PFSK-1 (cell line): ENCODE results near the gene SGIP1.

Source experiments
- FOXP2 ChIP-seq: optimal IDR thresholded peaks from 2 replicates; pipeline ENCODE3; 2011; ENCODE audit warnings: borderline replicate concordance, control low read depth, inconsistent platforms; ENCODE audit not compliant: insufficient read depth; ENCODE audit errors: extremely low read length, extremely low read depth
- POLR2AphosphoS5 ChIP-seq: IDR thresholded peaks from 2 replicates; pipeline ENCODE4 v1.6.1; 2012; ENCODE audit warnings: low read depth, mild to moderate bottlenecking, control low read depth, low read length, moderate library complexity
- SIN3A ChIP-seq: IDR thresholded peaks from 2 replicates; pipeline ENCODE4 v1.6.1; 2012; ENCODE audit warnings: mild to moderate bottlenecking, low read length, moderate library complexity, borderline replicate concordance; ENCODE audit not compliant: insufficient read depth
- TAF1 ChIP-seq: IDR thresholded peaks from 2 replicates; pipeline ENCODE4 v1.6.1; 2012; ENCODE audit warnings: low read length, control low read depth, borderline replicate concordance; ENCODE audit not compliant: insufficient read depth
- TF ChIP-seq, protein P1 (sequence below), 2 experiments: IDR thresholded peaks; 2 replicates each; pipeline versions ENCODE4 v1.6.1 to v1.8.0; 2011 to 2012; ENCODE audit warnings: low read depth in 2 of 2, low read length in 2 of 2, control low read depth in 1 of 2, inconsistent platforms in 1 of 2, mild to moderate bottlenecking in 1 of 2, moderate library complexity in 1 of 2; ENCODE audit not compliant: insufficient read depth in 1 of 2

The SGIP1 gene

DNA sequence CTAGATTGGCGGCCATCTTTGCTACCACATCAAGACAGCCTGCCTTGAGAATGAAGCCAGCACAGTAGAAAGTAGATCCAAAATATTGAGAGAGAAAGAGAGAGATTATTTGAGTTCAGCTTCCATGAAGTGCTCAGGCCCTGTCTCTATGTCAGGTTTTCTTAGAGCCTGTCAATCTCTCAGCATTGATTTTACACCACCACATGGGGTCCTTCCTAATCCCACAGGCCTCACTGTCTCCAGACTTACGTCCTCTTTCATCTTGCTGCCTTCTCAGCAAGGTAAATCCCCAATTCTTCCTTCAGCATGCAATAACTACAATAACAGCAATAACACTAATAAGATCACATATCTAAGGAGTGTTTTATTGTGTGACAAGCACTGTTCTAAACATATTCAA, 239.3 kb downstream of the SGIP1 start:
- no peak for TF ChIP-seq POLR2AphosphoS5
- TF ChIP-seq, protein P1, sequence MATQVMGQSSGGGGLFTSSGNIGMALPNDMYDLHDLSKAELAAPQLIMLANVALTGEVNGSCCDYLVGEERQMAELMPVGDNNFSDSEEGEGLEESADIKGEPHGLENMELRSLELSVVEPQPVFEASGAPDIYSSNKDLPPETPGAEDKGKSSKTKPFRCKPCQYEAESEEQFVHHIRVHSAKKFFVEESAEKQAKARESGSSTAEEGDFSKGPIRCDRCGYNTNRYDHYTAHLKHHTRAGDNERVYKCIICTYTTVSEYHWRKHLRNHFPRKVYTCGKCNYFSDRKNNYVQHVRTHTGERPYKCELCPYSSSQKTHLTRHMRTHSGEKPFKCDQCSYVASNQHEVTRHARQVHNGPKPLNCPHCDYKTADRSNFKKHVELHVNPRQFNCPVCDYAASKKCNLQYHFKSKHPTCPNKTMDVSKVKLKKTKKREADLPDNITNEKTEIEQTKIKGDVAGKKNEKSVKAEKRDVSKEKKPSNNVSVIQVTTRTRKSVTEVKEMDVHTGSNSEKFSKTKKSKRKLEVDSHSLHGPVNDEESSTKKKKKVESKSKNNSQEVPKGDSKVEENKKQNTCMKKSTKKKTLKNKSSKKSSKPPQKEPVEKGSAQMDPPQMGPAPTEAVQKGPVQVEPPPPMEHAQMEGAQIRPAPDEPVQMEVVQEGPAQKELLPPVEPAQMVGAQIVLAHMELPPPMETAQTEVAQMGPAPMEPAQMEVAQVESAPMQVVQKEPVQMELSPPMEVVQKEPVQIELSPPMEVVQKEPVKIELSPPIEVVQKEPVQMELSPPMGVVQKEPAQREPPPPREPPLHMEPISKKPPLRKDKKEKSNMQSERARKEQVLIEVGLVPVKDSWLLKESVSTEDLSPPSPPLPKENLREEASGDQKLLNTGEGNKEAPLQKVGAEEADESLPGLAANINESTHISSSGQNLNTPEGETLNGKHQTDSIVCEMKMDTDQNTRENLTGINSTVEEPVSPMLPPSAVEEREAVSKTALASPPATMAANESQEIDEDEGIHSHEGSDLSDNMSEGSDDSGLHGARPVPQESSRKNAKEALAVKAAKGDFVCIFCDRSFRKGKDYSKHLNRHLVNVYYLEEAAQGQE (IDR thresholded peaks at IDR 0.05; ENCODE audit: insufficient read depth in 1 of 2, low read depth in 2 of 2, low read length in 2 of 2) = no peak
- TF ChIP-seq FOXP2 = no peak
- no peak for TF ChIP-seq SIN3A
- no peak for TF ChIP-seq TAF1

DNA sequence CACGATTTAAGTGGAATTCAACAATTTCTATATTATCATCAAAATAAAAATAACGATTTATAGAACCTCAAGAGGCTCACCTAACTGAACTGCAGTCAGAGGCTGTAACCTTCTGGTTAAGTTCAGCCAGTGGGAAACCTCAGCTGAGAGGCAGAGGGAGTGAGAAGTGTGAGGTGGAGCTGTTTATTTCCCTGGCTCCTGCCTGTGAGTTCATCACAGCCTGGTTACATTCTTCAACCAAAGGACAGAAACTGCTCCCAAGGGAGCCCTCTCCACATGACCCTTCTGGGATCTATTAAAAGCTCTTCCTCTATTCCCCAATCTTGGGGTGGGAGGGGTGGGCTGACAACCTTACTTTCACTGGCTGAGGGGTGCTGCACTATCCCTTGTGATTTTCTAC, 240.5 kb downstream of the SGIP1 start:
- TF ChIP-seq POLR2AphosphoS5 (no peak), FOXP2 (no peak), SIN3A (no peak), TAF1 (no peak)
- TF ChIP-seq, protein P1 (IDR thresholded peaks at IDR 0.05; ENCODE audit: insufficient read depth in 1 of 2, low read depth in 2 of 2, low read length in 2 of 2) = no peak

DNA sequence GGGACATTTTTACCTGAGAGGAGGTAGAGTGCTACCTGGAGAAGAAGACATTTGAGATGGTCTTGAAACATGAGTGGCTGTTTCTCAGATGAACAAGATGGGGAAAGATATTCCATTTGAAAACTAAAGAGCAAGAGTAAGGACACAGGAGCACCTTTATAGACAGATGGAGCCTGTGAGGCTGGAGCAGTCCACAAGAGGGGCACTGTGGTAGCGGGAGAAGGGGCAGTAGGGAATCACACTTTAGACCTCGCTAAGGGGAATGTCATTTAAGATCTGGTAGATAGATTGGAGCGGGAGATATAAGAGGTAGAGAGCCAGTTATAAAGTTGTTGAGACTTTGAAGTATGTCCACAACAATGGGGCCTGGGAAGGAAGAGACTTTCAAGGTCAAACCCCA, 241.7 kb downstream of the SGIP1 start:
- TF ChIP-seq POLR2AphosphoS5 = no peak
- TF ChIP-seq SIN3A = no peak
- TF ChIP-seq TAF1 = no peak
- no peak for TF ChIP-seq FOXP2

DNA sequence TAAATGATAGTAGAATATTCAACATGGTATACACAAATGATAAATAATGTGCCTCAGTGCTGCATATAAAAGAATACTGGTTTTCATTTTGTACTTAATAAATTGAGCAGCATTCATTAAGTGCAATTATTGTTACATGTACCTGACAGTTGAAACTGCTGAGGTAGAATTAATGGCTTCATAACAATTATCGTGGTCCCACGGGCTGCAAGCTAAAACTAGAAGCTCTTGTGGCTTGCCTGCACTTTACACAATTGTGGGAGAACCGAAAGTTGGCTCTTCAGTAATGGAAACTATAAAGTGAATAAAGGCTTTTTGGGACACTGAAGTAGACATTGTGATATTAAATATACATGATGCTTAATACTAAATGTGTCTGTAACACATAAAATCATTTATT, 243.9 kb downstream of the SGIP1 start:
- TF ChIP-seq FOXP2 (no peak), SIN3A (no peak), TAF1 (no peak), POLR2AphosphoS5 (no peak)
- TF ChIP-seq, protein P1 (IDR thresholded peaks at IDR 0.05; ENCODE audit: insufficient read depth in 1 of 2, low read depth in 2 of 2, low read length in 2 of 2) = no peak

DNA sequence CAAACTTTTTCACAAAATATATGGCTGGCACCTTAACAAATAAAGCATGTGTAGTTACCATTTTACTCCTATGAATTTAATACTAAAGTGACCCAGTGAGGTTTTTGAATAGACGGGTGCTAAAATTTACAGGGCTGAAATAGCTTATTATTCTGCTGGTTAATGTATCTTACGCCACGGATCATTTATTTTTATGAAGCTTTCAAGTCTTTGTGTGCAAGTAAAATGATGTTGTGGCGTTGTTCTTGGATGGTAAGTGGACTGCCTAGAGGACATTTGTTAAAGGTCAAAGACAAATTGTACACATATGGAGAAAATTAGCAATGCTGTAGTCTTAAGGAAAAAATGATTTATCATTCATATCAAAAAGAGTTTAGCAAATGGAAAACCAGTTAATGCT, 244.3 kb downstream of the SGIP1 start:
- TF ChIP-seq, protein P1 (IDR thresholded peaks at IDR 0.05; ENCODE audit: insufficient read depth in 1 of 2, low read depth in 2 of 2, low read length in 2 of 2) = no peak
- no peak for TF ChIP-seq SIN3A
- no peak for TF ChIP-seq POLR2AphosphoS5
- TF ChIP-seq FOXP2 = no peak
- TF ChIP-seq TAF1 = no peak
